ENCODE results near the gene RBBP7.

RBBP7 gene

GRCh38 chrX:16870095-16870861 is at the start of gene RBBP7:
TSS of gene RBBP7 (minus strand) at chrX:16870362. CDS start at chrX:16870053, 309 bp downstream.
- peak; percentile 93 for DNase-seq (ENCODE audit: low read depth)

GRCh38 chrX:16918979-16919378 is 48.8 kb upstream of the RBBP7 start:
- no peak for DNase-seq (ENCODE audit: low read depth)

GRCh38 chrX:16917120-16917519 is 47.0 kb upstream of the RBBP7 start:
- no peak for DNase-seq (ENCODE audit: low read depth)

- DNase-seq (ENCODE audit: low read depth), result no peak
Observed at GRCh38 chrX:16916561-16916960, 46.4 kb upstream of the RBBP7 start.

GRCh38 chrX:16914058-16914457 is 43.9 kb upstream of the RBBP7 start:
- DNase-seq (ENCODE audit: low read depth), result no peak

GRCh38 chrX:16910376-16910775 is 40.2 kb upstream of the RBBP7 start:
- no peak for DNase-seq (ENCODE audit: low read depth)

- no peak for DNase-seq (ENCODE audit: low read depth)
Observed at GRCh38 chrX:16903274-16904022, 33.3 kb upstream of the RBBP7 start.

GRCh38 chrX:16897445-16897844 is 27.3 kb upstream of the RBBP7 start:
- DNase-seq (ENCODE audit: low read depth), result no peak

GRCh38 chrX:16892504-16893362 is 22.6 kb upstream of the RBBP7 start:
- peak; percentile 31 for DNase-seq (ENCODE audit: low read depth)

- DNase-seq (ENCODE audit: low read depth), result no peak
Observed at GRCh38 chrX:16885628-16886027, 15.5 kb upstream of the RBBP7 start.

- no peak for DNase-seq (ENCODE audit: low read depth)
Observed at GRCh38 chrX:16883487-16883804, 13.3 kb upstream of the RBBP7 start.

GRCh38 chrX:16882702-16883486 is 12.7 kb upstream of the RBBP7 start:
- DNase-seq (ENCODE audit: low read depth), result peak; percentile 46

- no peak for DNase-seq (ENCODE audit: low read depth)
Observed at GRCh38 chrX:16882169-16882568, 12.0 kb upstream of the RBBP7 start.

- no peak for DNase-seq (ENCODE audit: low read depth)
Observed at GRCh38 chrX:16876696-16877095, 6.5 kb upstream of the RBBP7 start.

GRCh38 chrX:16874458-16875095 is 4.4 kb upstream of the RBBP7 start:
- no peak for DNase-seq (ENCODE audit: low read depth)

- no peak for DNase-seq (ENCODE audit: low read depth)
Observed at GRCh38 chrX:16873106-16873505, 2.9 kb upstream of the RBBP7 start.

- DNase-seq (ENCODE audit: low read depth), result no peak
Observed at GRCh38 chrX:16870862-16871815, 977 bp upstream of the RBBP7 start.

- peak; percentile 30 for DNase-seq (ENCODE audit: low read depth)
Observed at GRCh38 chrX:16869393-16870094, 618 bp downstream of the RBBP7 start.

- no peak for DNase-seq (ENCODE audit: low read depth)
Observed at GRCh38 chrX:16868920-16869319, 1.2 kb downstream of the RBBP7 start.

- no peak for DNase-seq (ENCODE audit: low read depth)
Observed at GRCh38 chrX:16867947-16868346, 2.2 kb downstream of the RBBP7 start.
